ENCODE results near the gene KRT28.
"Not testable (repeated sequence)": the region's sequence is repeated elsewhere in the genome, so short reads cannot be mapped to it uniquely, and the experiment has no call there.

Gene KRT28

GRCh38 chr17:40760105-40761016 is 39.4 kb downstream of the KRT28 start:
- Histone ChIP-seq H3K27me3 (ENCODE audit: control insufficient read depth, insufficient read depth, low read length) (no peaks in the 10 kb centered on the region), H3K4me1 (ENCODE audit: control insufficient read depth, insufficient read depth, low read length) (no peaks in the 10 kb centered on the region), H3K27ac (ENCODE audit: low read depth, low read length) (no peak overlapping the region), H3K4me3 (ENCODE audit: low read length) (no peak overlapping the region), H3K36me3 (ENCODE audit: control insufficient read depth, insufficient read depth, low read length) (no peaks in the 10 kb centered on the region), H3K9ac (ENCODE audit: low read length) (no peak overlapping the region)

GRCh38 chr17:40755231-40755630 is 44.5 kb downstream of the KRT28 start, which contains the start of gene KRT25:
Gene KRT25, minus strand, starts transcription at chr17:40755331. Its CDS starts 60 bp downstream, at chr17:40755271.
- no peaks in the 10 kb centered on the region for H3K36me3 ChIP-seq (ENCODE audit: control insufficient read depth, insufficient read depth, low read length)
- no peaks in the 10 kb centered on the region for H3K27me3 ChIP-seq (ENCODE audit: control insufficient read depth, insufficient read depth, low read length)

GRCh38 chr17:40753804-40754203 is 46.0 kb downstream of the KRT28 start:
- no peaks in the 10 kb centered on the region for H3K4me1 ChIP-seq (ENCODE audit: control insufficient read depth, insufficient read depth, low read length)
- H3K4me3 ChIP-seq (ENCODE audit: low read length): no peak overlapping the region
- no peak overlapping the region for H3K9ac ChIP-seq (ENCODE audit: low read length)
- H3K27me3 ChIP-seq (ENCODE audit: control insufficient read depth, insufficient read depth, low read length): no peaks in the 10 kb centered on the region
- H3K27ac ChIP-seq (ENCODE audit: low read depth, low read length): no peak overlapping the region
- no peaks in the 10 kb centered on the region for H3K36me3 ChIP-seq (ENCODE audit: control insufficient read depth, insufficient read depth, low read length)

More at GRCh38 chr17:40755231-40755630, 44.5 kb downstream of the KRT28 start, which contains the start of gene KRT25:
- no peak within 1 kb of the TSS for H3K27ac ChIP-seq (ENCODE audit: low read depth, low read length)
- no peak within 1 kb of the TSS for H3K9ac ChIP-seq (ENCODE audit: low read length)
- H3K4me3 ChIP-seq (ENCODE audit: low read length): no peak within 1 kb of the TSS
- no peaks in the 10 kb centered on the region for H3K4me1 ChIP-seq (ENCODE audit: control insufficient read depth, insufficient read depth, low read length)

GRCh38 chr17:40751065-40751464 is 48.7 kb downstream of the KRT28 start:
- Histone ChIP-seq H3K36me3 (ENCODE audit: control insufficient read depth, insufficient read depth, low read length) (no peaks in the 10 kb centered on the region), H3K27ac (ENCODE audit: low read depth, low read length) (no peak overlapping the region), H3K9ac (ENCODE audit: low read length) (no peak overlapping the region), H3K4me3 (ENCODE audit: low read length) (no peak overlapping the region), H3K4me1 (ENCODE audit: control insufficient read depth, insufficient read depth, low read length) (no peaks in the 10 kb centered on the region), H3K27me3 (ENCODE audit: control insufficient read depth, insufficient read depth, low read length) (no peaks in the 10 kb centered on the region)

- no peak overlapping the region for H3K4me3 ChIP-seq (ENCODE audit: low read length)
- H3K27ac ChIP-seq (ENCODE audit: low read depth, low read length): no peak overlapping the region
- H3K4me1 ChIP-seq (ENCODE audit: control insufficient read depth, insufficient read depth, low read length): no peaks in the 10 kb centered on the region
- no peaks in the 10 kb centered on the region for H3K36me3 ChIP-seq (ENCODE audit: control insufficient read depth, insufficient read depth, low read length)
- H3K9ac ChIP-seq (ENCODE audit: low read length): no peak overlapping the region
- no peaks in the 10 kb centered on the region for H3K27me3 ChIP-seq (ENCODE audit: control insufficient read depth, insufficient read depth, low read length)
Observed at GRCh38 chr17:40750391-40750790, 49.4 kb downstream of the KRT28 start.

GRCh38 chr17:40748666-40749065 is 51.1 kb downstream of the KRT28 start:
- not testable (repeated sequence) for H3K36me3 ChIP-seq (ENCODE audit: control insufficient read depth, insufficient read depth, low read length); H3K4me1 ChIP-seq (ENCODE audit: control insufficient read depth, insufficient read depth, low read length); H3K9ac ChIP-seq (ENCODE audit: low read length); H3K27ac ChIP-seq (ENCODE audit: low read depth, low read length); H3K27me3 ChIP-seq (ENCODE audit: control insufficient read depth, insufficient read depth, low read length); H3K4me3 ChIP-seq (ENCODE audit: low read length)

Data from rectal smooth muscle tissue (tissue), 1 donor.